Fibroblast of skin of back (primary cell): ENCODE measurements around the gene C22orf15.

Source experiments
- DNase-seq: peaks from one replicate; pipeline ENCODE4 v3.0.0-alpha.2; 2013

C22orf15 gene

DNA sequence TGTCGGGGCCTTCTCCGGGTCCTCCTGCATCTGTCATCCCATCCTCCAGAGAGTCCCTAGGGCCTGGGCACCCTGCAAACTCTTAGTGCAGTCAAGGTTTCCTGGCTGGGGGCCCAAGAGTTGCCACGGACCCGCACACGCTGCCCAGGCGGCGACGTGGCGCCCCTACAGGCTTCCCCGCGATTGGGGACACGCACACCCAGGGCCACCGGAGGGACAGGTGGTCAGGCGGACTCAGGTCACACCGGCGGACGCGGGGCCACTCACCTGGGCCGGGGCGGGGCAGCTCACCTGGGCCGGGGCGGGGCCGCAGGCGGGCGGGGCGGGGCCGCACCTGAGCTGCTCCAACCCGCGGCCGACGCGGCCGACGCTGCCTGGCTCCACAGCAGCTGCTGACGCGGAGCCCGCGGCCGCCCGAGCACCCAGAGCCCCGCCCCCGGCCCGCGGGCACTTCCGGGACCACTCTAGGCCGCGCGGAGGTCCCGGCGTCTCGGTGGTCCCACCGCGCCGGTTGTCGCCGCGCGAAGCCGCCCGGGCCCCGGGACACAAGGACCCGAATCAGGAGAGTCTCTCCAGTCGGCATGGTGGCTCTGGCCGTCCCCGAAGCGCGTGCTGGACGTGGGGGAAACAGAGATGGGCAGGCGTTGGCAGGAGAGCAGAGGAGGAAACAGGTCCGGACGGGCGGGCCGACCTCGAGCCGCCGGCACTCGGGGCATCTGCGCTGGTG is 11.9 kb upstream of the C22orf15 start, which contains the start of gene ZNF70:
ZNF70 (minus strand) TSS at position 399 of the 727 bp plus-strand sequence. CDS start 5,972 bp downstream, outside the sequence.
- peak; percentile 83 for DNase-seq

GRCh38 chr22:23751441-23751996 is 11.3 kb upstream of the C22orf15 start:
- peak; percentile 42 for DNase-seq

- DNase-seq: no peak
Measured at GRCh38 chr22:23752090-23752691, 10.6 kb upstream of the C22orf15 start.

- no peak for DNase-seq
Measured at GRCh38 chr22:23752750-23753149, 10.0 kb upstream of the C22orf15 start.

DNA sequence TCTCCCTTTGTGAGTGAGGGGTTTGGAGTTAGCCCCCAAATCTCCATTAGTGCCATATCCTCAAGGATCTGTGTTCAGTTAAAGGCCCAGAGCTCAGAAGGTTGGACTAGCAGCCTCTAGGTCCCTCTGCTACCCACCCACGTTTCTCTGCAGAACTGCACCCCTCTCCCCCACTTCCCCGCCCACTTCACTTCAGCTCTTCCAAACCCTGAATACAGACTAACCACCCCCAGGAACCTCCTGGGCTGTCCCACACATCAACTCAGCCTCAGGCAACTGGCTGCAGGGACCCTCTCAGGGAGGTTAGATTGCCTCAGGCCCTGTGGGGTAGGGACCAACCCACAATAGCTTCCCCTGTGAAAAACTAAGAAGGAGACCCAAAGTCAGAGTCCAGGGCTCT is 9.4 kb upstream of the C22orf15 start:
- no peak for DNase-seq

DNA sequence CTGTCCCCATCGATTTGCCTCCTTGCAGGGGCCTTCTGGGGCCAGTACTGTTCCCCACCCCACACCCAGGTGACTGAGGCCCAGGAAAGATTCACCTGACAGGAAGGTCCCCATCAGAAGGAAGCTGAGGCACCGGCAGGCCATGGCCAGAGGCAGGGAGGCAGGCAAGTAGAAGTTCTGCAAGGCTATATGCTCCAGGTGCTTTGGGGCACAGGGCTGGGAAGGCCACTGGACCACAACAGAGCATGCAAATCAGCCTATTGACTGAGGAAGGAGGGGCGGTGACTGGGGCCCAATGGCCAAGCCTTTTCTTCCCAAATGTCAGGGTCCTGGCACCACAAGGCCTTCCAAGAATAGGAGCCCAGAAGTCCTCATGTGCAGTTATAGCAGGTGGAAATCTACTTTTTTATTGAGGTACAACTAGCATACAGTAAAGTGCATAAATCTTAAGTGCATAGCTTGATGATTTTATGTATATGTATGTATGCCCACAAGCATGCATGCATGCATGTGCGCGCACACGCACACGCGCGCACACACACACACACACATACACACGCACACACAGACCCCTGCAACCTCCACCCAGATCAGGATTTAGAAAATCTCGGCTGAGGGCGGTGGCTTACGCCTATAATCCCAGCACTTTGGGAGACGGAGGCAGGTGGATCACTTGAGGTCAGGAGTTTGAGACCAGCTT is 8.4 kb upstream of the C22orf15 start, which contains the start of gene VPREB3:
VPREB3 (minus strand) TSS at position 206 of the 700 bp plus-strand sequence; CDS start at position 144, 62 bp downstream.
- no peak for DNase-seq

DNA sequence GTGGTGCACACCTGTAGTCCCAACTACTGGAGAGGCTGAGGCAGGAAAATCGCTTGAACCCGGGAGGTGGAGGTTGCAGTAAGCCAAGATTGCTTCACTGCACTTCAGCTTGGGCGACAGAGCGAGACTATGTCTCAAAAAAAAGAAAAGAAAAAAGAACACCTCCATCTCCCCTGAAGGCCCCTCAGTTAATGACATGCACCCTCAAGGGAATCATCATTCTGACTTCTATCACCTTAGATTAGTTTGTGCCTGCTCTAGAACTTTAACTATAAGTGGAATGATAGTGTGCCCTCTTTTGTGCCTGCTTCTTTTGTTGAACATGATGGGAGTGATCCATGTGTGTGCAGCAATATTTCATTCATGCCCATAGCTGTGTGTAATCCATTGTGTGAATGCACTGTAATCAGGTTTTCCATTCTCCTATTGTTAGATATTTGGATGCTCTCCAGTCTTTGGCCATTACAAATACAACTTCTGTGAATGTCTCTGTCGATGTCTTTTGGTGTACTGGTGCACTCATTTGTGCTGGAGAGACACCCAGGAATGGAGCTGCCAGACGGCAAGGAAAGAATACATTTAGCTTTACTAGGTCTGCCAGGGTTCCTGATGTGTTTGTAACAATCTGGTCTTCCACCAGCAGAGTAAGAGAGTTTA is 7.7 kb upstream of the C22orf15 start:
- no peak for DNase-seq

GRCh38 chr22:23755711-23756110 is 7.1 kb upstream of the C22orf15 start:
- no peak for DNase-seq

- no peak for DNase-seq
Measured at GRCh38 chr22:23756891-23757290, 5.9 kb upstream of the C22orf15 start.

DNA sequence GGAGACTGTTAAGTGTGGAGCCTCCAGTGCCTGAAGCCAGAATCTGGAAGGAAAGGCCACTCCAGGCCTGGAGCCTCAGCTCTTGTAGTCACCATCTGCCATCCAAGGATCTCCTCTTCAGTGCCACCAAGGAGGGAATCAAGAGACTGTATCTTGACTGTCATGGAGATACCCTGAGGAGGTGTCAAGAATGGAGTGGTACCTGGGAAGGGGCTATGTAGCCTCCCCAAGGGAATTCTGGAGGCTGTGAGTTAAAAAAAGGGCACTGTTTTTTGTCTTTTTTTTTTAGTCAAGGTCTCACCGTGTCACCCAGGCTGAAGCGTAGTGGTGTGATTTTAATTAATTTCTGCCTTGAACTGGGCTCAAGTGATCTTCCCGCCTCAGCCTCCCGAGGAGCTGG is 3.2 kb upstream of the C22orf15 start:
- DNase-seq: no peak

GRCh38 chr22:23760056-23760455 is 2.7 kb upstream of the C22orf15 start:
- DNase-seq: no peak

- DNase-seq: no peak
Measured at GRCh38 chr22:23763579-23763945, 772 bp downstream of the C22orf15 start.

- DNase-seq: no peak
Measured at GRCh38 chr22:23763954-23764353, 1.2 kb downstream of the C22orf15 start.

GRCh38 chr22:23764899-23765881 is 2.4 kb downstream of the C22orf15 start:
- DNase-seq: no peak

DNA sequence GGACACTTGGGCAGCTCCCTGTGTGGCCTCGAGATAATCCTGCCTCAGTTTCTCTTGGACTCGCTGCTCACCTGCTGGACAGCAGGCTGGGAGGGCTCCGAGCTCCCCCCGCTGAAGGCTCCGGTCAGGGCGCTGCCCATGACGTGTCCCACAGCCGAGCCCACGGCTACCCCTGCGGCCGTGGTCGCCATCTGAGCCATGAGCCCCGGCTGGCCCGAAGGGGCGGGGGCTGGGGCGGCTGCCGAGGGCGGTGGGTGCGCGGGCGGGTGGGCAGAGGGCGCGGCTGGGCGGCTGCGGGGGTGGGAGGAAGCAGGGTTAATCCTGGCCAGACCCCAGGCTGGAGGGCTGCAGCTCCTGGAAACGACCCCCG is 4.5 kb downstream of the C22orf15 start:
- no peak for DNase-seq

DNA sequence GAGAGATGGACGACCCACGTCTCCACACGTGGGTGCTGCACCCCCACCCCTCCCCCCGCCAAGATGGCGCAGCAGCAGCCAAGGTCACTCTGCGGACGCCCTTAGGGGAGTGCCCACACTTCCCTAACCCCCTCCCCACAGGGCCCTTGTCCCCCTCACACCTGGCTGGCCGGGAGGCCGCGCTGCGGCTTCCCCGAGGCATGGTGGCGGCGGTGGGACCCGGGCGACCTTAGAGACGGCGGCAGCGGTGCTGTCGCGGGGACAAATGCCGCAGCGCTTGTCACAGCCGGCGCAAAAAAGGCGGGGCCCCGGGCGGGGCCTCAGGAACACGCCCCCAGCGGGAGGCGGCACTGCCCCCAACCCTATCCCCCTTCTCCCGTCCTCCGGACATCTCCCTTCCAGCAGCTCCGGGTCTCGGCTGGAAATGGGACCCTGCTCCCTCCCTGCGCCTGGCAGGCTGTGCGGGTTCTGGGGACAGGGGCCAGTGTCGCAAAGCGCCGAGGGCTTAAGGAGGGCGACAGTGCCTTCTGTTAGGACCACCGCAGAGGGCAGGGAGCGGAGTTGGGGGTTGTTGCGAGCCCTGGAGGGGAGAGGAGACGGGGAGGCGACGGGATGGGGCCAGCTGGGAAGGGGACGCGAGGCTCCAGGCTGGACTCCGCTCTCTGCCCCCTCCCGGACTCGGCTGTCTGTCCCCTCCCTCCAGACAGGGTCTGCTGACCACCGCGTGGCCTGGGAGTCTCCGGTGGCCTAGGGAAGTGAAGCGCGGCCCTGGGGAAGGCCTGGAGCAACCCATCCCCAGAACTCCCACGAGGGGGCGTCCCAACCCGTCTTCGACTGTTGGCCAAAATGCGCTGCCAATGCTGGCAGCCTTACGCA is 5.1 kb downstream of the C22orf15 start, which contains the start of gene CHCHD10:
CHCHD10 (minus strand) TSS at position 300 of the 876 bp plus-strand sequence; CDS start at position 202, 98 bp downstream.
- peak; percentile 75 for DNase-seq

DNA sequence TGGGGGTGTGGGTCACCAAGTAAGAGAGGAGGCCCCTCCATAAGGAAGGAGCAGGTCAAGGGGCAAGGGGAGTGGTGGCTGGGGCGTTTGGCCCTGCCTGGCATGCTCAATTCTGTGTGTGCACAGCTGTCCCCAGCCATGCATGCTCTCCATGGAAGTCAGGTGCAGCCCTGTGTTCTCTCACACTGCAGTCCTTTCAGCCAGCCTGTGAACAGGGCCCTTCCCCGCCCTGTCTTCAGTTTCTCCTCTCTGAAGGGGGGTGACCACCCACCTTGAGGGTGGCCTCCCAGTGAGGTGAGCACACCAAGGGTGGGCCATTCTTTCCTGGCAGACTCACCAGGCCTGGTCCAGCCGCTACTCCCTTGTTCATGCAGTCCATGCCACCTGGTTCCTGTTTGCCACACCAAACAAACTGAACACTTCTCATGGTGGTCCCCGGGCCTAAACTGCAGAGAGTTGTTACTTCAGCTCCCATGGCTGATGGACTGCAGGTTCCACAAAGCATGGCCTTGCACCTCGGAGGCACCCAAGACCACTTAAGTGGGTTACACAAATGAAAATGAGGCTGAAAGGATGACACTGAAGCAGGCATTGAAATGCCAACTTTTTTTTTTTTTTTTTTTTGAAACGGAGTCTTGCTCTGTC is 6.7 kb downstream of the C22orf15 start:
- DNase-seq: no peak

- no peak for DNase-seq
Measured at GRCh38 chr22:23772315-23772648, 9.5 kb downstream of the C22orf15 start.

GRCh38 chr22:23772649-23773473 is 10.1 kb downstream of the C22orf15 start, which contains the start of gene MMP11:
Gene MMP11 (plus strand): TSS chr22:23772849. CDS start chr22:23772871, 22 bp downstream.
- peak; percentile 61 for DNase-seq
